BJ (cell line): ENCODE measurements around the gene LCP1. TPM values are rescaled to one million over a fixed set of nuclear protein-coding genes. Genes with fewer than 3 reads are reported as not detected.

ENCODE experiments used
- CTCF ChIA-PET: fragments of 350-600 bp; formaldehyde crosslinking; extraction: SDS; loops from one replicate; lab custom pipeline; 2021; ENCODE audit warnings: antibody characterized with exemption, inconsistent platforms; lab: Yijun Ruan, JAX
- POLR2A ChIA-PET: fragments of 300-600 bp; sonication (Branson Sonifier 250); formaldehyde crosslinking; extraction: SDS; loops from one replicate; lab custom pipeline; 2021; ENCODE audit warnings: antibody characterized with exemption; lab: Charles Lee
- DNase-seq: peaks from one replicate; pipeline ENCODE4 v3.0.0-alpha.2; 2011; ENCODE audit warnings: low read depth
- H3K27me3 ChIP-seq: 2 replicates; pipeline ENCODE4 v1.6.0; 2011; ENCODE audit warnings: low read length; ENCODE audit not compliant: control insufficient read depth, insufficient read depth
- H3K36me3 ChIP-seq: 2 replicates; pipeline ENCODE4 v1.5.1; 2011; ENCODE audit warnings: low read length; ENCODE audit not compliant: control insufficient read depth, insufficient read depth
- H3K4me3 ChIP-seq: 2 replicates; pipeline ENCODE4 v1.5.1; 2011; ENCODE audit warnings: low read depth, mild to moderate bottlenecking, control low read depth, low read length
- polyA plus RNA-seq: library from polyadenylated mRNA; depleted of rRNA; stranded (reverse); fragments of >200 nt; gene quantifications from 2 replicates; pipeline ENCODE4 v1.2.3, GENCODE V29; 2011
- TF ChIP-seq, protein P1 (sequence below): IDR thresholded peaks from 2 replicates; pipeline ENCODE4 v1.5.1; 2011; ENCODE audit warnings: low read depth, mild to moderate bottlenecking, control low read depth, inconsistent platforms, low read length, moderate library complexity; ENCODE audit not compliant: insufficient read depth

Gene LCP1
- polyA plus RNA-seq, 1 experiment: 0.06 TPM

GRCh38 chr13:46179969-46180763 is 1.8 kb downstream of the LCP1 start:
- CTCF ChIA-PET: no interaction called here
- no peak overlapping the region for H3K4me3 ChIP-seq
- DNase-seq: no peak
- POLR2A ChIA-PET: no interaction called here
- H3K36me3 ChIP-seq: no peaks in the 10 kb centered on the region
- H3K27me3 ChIP-seq: no peaks in the 10 kb centered on the region; the same call in none of the 2 replicates
- TF ChIP-seq, protein P1, sequence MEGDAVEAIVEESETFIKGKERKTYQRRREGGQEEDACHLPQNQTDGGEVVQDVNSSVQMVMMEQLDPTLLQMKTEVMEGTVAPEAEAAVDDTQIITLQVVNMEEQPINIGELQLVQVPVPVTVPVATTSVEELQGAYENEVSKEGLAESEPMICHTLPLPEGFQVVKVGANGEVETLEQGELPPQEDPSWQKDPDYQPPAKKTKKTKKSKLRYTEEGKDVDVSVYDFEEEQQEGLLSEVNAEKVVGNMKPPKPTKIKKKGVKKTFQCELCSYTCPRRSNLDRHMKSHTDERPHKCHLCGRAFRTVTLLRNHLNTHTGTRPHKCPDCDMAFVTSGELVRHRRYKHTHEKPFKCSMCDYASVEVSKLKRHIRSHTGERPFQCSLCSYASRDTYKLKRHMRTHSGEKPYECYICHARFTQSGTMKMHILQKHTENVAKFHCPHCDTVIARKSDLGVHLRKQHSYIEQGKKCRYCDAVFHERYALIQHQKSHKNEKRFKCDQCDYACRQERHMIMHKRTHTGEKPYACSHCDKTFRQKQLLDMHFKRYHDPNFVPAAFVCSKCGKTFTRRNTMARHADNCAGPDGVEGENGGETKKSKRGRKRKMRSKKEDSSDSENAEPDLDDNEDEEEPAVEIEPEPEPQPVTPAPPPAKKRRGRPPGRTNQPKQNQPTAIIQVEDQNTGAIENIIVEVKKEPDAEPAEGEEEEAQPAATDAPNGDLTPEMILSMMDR: no peak

DNA sequence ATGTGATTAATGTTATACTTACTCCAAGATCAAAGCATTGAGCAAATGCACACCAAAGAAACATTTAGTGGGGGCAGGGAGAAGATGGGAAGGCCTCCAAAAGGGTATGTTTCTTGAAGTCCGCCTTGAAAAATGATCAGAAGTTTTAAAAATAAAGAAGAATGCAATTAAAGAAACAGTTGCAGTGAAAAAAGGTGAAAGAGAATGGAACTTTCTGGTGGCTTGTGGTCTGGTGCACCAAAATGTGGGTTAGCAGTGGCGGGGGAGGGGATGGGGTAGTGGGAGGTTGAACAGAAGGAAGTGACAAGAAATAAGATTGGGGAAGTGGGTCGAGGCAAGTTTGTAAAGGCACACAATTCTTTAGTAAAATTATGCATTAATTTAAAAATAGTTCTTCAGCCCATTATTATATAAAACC is 2.5 kb downstream of the LCP1 start:
- no peak for DNase-seq
- H3K27me3 ChIP-seq: no peaks in the 10 kb centered on the region; the same call in none of the 2 replicates
- no peak overlapping the region for H3K4me3 ChIP-seq
- CTCF ChIA-PET: no interaction called here
- no peaks in the 10 kb centered on the region for H3K36me3 ChIP-seq
- POLR2A ChIA-PET: no interaction called here
- TF ChIP-seq, protein P1: no peak

GRCh38 chr13:46178821-46179220 is 3.2 kb downstream of the LCP1 start:
- Histone ChIP-seq H3K36me3 (no peaks in the 10 kb centered on the region), H3K27me3 (no peaks in the 10 kb centered on the region; the same call in none of the 2 replicates), H3K4me3 (no peak overlapping the region)
- POLR2A ChIA-PET: no interaction called here
- TF ChIP-seq, protein P1: no peak
- DNase-seq: no peak
- CTCF ChIA-PET: interaction anchor here (0.8 kb wide), 1 partner anchor 318 kb away, joined by 3 read pairs; no protein-coding TSS in a partner anchor

- Histone ChIP-seq H3K36me3 (no peaks in the 10 kb centered on the region), H3K27me3 (no peaks in the 10 kb centered on the region; the same call in none of the 2 replicates), H3K4me3 (no peak overlapping the region)
- ChIA-PET POLR2A (no interaction called here), CTCF (interaction anchor here (0.8 to 2.7 kb wide), 2 partner anchors 11 to 319 kb away, joined by 3 to 9 read pairs; no protein-coding TSS in a partner anchor)
- TF ChIP-seq, protein P1: no peak
- no peak for DNase-seq
These were observed 3.8 kb downstream of the LCP1 start for GRCh38 chr13:46178143-46178542.

- CTCF ChIA-PET: interaction anchor here (0.7 to 2.7 kb wide), 3 partner anchors 10 to 178 kb away, joined by 3 to 9 read pairs (median 9); no protein-coding TSS in a partner anchor
- POLR2A ChIA-PET: no interaction called here
- no peak for DNase-seq
These were observed 5.2 kb downstream of the LCP1 start for GRCh38 chr13:46176756-46177155.

More at GRCh38 chr13:46176756-46177155, 5.2 kb downstream of the LCP1 start:
- peaks cover 1% of the 10 kb centered on the region for H3K27me3 ChIP-seq
- no peaks in the 10 kb centered on the region for H3K36me3 ChIP-seq
- H3K4me3 ChIP-seq: no peak overlapping the region
- TF ChIP-seq, protein P1: no peak
